ENCODE measurements around the gene C19orf85.

The C19orf85 gene

DNA sequence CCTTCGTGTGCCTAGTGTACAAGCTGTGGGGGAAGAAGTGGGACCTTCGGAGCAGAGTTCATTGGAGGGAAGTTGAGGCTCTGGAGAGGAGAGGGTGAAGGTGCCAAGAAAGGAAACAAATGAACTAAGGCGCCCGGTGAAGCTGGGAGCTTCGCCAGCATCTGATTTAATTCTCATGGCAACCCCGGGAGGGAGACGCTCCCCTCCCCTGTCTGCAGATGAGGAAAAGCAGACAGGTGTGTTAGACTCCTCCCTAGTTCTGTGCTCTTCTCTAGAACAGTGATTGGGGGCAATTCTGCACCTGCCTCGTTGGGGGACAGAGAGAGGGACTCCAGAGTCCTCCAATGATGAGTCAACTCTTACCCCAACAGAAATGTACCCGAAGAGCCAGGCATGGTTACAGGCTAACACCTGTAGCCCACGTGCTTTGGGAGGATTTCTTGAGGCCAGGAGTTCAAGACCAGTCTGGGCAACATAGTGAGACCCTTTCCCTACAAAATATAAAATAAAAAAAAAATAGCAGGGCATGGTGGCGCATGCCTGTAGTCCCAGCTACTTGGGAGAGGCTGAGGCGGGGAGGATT, 27.9 kb upstream of the C19orf85 start:
- Histone ChIP-seq H3K27ac (ENCODE audit: poor library complexity, severe bottlenecking) (no peak overlapping the region), H3K4me1 (ENCODE audit: insufficient read depth, poor library complexity, severe bottlenecking) (peaks cover 7% of the 10 kb centered on the region), H3K36me3 (ENCODE audit: low read depth) (no peaks in the 10 kb centered on the region), H3K27me3 (ENCODE audit: insufficient read depth, poor library complexity, severe bottlenecking) (no peaks in the 10 kb centered on the region), H3K4me3 (ENCODE audit: severe bottlenecking) (no peak overlapping the region), H3K9me3 (ENCODE audit: severe bottlenecking) (no peaks in the 10 kb centered on the region)
- TF ChIP-seq, protein P1, sequence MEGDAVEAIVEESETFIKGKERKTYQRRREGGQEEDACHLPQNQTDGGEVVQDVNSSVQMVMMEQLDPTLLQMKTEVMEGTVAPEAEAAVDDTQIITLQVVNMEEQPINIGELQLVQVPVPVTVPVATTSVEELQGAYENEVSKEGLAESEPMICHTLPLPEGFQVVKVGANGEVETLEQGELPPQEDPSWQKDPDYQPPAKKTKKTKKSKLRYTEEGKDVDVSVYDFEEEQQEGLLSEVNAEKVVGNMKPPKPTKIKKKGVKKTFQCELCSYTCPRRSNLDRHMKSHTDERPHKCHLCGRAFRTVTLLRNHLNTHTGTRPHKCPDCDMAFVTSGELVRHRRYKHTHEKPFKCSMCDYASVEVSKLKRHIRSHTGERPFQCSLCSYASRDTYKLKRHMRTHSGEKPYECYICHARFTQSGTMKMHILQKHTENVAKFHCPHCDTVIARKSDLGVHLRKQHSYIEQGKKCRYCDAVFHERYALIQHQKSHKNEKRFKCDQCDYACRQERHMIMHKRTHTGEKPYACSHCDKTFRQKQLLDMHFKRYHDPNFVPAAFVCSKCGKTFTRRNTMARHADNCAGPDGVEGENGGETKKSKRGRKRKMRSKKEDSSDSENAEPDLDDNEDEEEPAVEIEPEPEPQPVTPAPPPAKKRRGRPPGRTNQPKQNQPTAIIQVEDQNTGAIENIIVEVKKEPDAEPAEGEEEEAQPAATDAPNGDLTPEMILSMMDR (IDR thresholded peaks at IDR 0.05; ENCODE audit: poor library complexity, severe bottlenecking), result no peak
- ATAC-seq (ENCODE audit: low read depth) (no peak), DNase-seq (ENCODE audit: low spot score) (no peak)

DNA sequence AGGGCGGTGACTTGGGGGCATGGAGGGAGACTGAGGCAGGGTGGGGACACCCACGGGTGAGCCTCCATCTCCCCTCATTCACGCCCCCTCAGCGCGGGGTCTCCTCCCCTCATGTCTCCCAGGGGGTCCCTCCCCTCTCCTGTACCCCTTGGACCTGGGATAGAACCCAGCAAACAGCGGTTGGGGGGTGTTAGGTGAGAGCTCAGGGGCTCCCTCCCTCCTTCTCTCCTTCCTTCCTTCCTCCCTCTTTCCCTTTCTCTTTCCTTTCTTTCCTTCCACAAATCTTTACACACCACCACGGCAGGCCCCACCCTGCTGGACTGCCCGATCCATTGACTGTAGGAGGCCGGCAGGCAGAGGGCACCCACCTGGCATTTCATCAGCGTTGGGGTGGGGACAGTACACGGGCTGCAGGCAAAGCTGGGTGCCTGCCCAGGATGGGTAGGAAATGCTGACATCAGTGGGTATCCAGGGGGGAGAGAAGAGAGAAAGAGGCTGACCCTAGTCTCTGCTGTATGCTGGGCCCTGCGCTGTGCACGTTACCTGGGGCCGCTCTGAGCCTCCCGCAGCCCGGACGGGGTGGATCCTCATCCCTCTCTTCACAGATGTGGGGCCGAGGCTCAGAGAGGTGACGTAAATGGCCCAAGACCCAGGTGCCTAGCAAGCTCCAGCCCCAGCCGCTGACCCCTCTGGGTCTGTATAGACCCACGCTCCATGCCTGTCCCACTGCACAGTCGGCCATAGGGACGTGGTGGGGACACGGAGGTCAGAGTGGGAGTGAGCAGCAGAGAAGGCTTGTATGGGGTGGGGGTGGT, 27.2 kb upstream of the C19orf85 start:
- TF ChIP-seq, protein P1 (IDR thresholded peaks at IDR 0.05; ENCODE audit: poor library complexity, severe bottlenecking), result no peak
- ATAC-seq (ENCODE audit: low read depth) (peak; percentile 17; the same call in 1 of the 3 replicates), DNase-seq (ENCODE audit: low spot score) (no peak)
- Histone ChIP-seq H3K4me1 (ENCODE audit: insufficient read depth, poor library complexity, severe bottlenecking) (peaks cover 14% of the 10 kb centered on the region), H3K27ac (ENCODE audit: poor library complexity, severe bottlenecking) (no peak overlapping the region), H3K9me3 (ENCODE audit: severe bottlenecking) (no peaks in the 10 kb centered on the region), H3K27me3 (ENCODE audit: insufficient read depth, poor library complexity, severe bottlenecking) (no peaks in the 10 kb centered on the region), H3K36me3 (ENCODE audit: low read depth) (no peaks in the 10 kb centered on the region), H3K4me3 (ENCODE audit: severe bottlenecking) (no peak overlapping the region)

DNA sequence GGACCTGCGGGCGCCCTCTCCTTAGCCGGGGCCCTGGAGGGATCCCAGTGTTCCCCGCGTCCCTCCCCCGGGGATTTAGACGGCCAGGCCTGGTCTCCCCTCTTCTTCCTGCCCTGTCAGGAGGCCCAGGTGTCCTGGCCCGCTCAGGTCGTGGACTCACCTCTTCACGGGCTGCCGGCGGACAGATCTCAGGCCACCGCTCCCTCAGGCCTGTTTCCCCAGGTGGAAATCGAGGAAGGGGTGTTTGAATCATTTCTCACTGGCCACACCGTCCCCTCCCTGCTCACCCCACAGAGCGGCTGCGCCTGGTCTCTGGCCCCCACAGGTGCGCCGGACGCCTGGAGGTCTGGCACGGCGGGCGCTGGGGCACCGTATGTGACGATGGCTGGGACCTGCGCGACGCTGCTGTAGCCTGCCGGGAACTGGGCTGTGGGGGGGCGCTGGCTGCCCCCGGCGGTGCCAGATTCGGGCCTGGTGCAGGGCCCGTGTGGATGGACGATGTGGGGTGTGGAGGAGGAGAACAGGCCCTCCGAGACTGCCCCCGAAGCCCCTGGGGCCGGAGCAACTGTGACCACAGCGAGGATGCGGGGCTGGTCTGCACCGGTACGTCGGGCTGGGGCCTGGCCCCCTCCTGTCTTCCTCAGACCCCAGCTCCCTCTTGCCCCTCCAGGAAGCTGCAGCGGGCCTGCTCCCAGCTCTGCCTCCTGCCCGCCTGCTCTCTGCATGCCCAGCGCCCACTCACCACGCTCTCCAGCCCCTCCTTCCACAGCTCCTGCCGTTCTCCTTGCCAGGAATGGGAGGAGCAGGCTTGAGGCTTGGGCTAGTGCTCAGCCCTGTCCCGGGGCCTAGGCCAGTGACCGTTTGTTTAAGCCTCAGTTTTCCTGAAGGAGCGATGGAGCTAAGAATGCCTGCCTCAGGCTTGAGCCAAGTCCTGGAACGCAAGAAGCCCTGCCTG, 26.2 kb upstream of the C19orf85 start:
- no peaks in the 10 kb centered on the region for H3K9me3 ChIP-seq (ENCODE audit: severe bottlenecking)
- DNase-seq (ENCODE audit: low spot score) (no peak), ATAC-seq (ENCODE audit: low read depth) (no peak)
- H3K4me1 ChIP-seq (ENCODE audit: insufficient read depth, poor library complexity, severe bottlenecking), result peaks cover 15% of the 10 kb centered on the region
- H3K27me3 ChIP-seq (ENCODE audit: insufficient read depth, poor library complexity, severe bottlenecking), result no peaks in the 10 kb centered on the region
- no peak overlapping the region for H3K4me3 ChIP-seq (ENCODE audit: severe bottlenecking)
- TF ChIP-seq, protein P1 (IDR thresholded peaks at IDR 0.05; ENCODE audit: poor library complexity, severe bottlenecking), result no peak
- no peak overlapping the region for H3K27ac ChIP-seq (ENCODE audit: poor library complexity, severe bottlenecking)
- no peaks in the 10 kb centered on the region for H3K36me3 ChIP-seq (ENCODE audit: low read depth)

DNA sequence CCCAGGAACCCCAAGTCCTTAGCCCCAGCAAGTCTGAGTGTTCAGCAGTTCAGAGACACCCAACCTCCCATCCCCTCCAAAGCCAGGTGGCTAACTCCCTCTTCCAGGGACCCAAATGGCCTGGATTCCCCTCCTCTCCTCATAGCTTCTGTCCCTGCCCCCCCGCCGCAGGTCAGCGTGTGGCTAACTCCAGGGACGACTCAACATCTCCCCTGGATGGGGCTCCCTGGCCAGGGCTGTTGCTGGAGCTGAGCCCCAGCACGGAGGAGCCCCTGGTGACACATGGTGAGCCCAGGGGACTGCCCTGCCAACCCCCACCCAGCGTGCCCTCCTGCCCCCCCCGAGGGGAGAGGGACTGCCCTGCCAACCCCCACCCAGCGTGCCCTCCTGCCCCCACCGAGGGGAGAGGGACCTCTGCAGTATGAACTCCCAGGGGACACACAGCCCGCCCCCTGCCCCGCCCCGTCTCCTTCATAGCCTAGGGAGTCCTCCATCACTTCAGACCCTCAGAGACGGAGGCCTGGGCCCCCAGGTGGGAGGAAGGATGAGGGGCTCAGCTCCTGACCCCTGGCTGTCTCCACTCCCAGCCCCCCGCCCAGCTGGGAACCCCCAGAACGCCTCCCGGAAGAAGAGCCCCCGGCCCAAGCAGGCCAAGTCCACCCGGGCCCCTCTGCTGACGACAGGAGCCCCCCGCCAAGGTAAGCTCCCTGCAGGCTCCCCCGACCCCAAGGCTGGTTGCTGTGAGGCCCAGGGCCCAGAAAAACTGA, 25.3 kb upstream of the C19orf85 start:
- peaks cover 15% of the 10 kb centered on the region for H3K4me1 ChIP-seq (ENCODE audit: insufficient read depth, poor library complexity, severe bottlenecking)
- TF ChIP-seq, protein P1 (IDR thresholded peaks at IDR 0.05; ENCODE audit: poor library complexity, severe bottlenecking), result no peak
- H3K27ac ChIP-seq (ENCODE audit: poor library complexity, severe bottlenecking), result no peak overlapping the region
- no peak for ATAC-seq (ENCODE audit: low read depth)
- DNase-seq (ENCODE audit: low spot score), result no peak
- H3K36me3 ChIP-seq (ENCODE audit: low read depth), result no peaks in the 10 kb centered on the region
- no peaks in the 10 kb centered on the region for H3K27me3 ChIP-seq (ENCODE audit: insufficient read depth, poor library complexity, severe bottlenecking)
- no peak overlapping the region for H3K4me3 ChIP-seq (ENCODE audit: severe bottlenecking)
- no peaks in the 10 kb centered on the region for H3K9me3 ChIP-seq (ENCODE audit: severe bottlenecking)
